HepG2 (cell line): ENCODE results near the gene PKD1L1. TPM values are rescaled to one million over a fixed set of nuclear protein-coding genes. Genes with fewer than 3 reads are reported as not detected.

Source experiments
- ATAC-seq: fragments of 200-7000 bp; cut with Tn5 transposase; 3 replicates; pipeline ENCODE4 v1.9.1; 2020; ENCODE audit warnings: mild to moderate bottlenecking, moderate library complexity
- BruUV-seq: library from RNA; stranded (reverse); fragments of 400-500 nt; replicated peaks from 2 replicates; lab custom pipeline; 2021; lab: Mats Ljungman, UMichigan
- CTCF ChIA-PET: fragments of 300-600 bp; formaldehyde crosslinking; extraction: SDS; loops from one replicate; lab custom pipeline; 2021; ENCODE audit warnings: low total read pairs, inconsistent platforms, low intra/inter-chr PET ratio; lab: Yijun Ruan, JAX
- POLR2A ChIA-PET: fragments of 350-600 bp; sonication (Branson Sonifier 250); formaldehyde crosslinking; loops from one replicate; lab custom pipeline; 2020; ENCODE audit warnings: antibody characterized with exemption, inconsistent platforms; lab: Yijun Ruan, JAX
- DNase-seq: peaks from one replicate; pipeline ENCODE4 v3.0.0-alpha.2; 2015; ENCODE audit warnings: low spot score
- FAIRE-seq: peaks from 3 replicates; lab custom pipeline; 2011; peaks lifted over from hg19 to GRCh38; lab: Jason Lieb, UNC
- H2AFZ ChIP-seq: one replicate; pipeline ENCODE4 v1.6.1; 2011; ENCODE audit warnings: low read length, inconsistent platforms
- H3K27ac ChIP-seq: fragments of 300-600 bp; 3 replicates; pipeline ENCODE4 v1.8.0; 2011; ENCODE audit warnings: mixed run types, mild to moderate bottlenecking, mixed read lengths, low read length, inconsistent platforms; ENCODE audit not compliant: insufficient read depth; ENCODE audit errors: extremely low read length
- H3K27me3 ChIP-seq, 2 experiments: fragments of 200-600 bp in 1 of 2; 2 replicates in 1 of 2; 3 replicates in 1 of 2; pipeline versions ENCODE4 v1.6.0 to v1.8.0; 2011; ENCODE audit warnings: low read length in 2 of 2, mild to moderate bottlenecking in 2 of 2, moderate library complexity in 2 of 2, inconsistent platforms in 1 of 2; ENCODE audit not compliant: insufficient read depth in 2 of 2, control insufficient read depth in 1 of 2
- H3K36me3 ChIP-seq, 2 experiments: fragments of 200-600 bp in 1 of 2; replicated peaks in 1 of 2; 2 replicates in 1 of 2; 3 replicates in 1 of 2; pipeline versions ENCODE4 v1.5.1 to v1.8.0; 2011; ENCODE audit warnings: low read length in 2 of 2, inconsistent platforms in 1 of 2; ENCODE audit not compliant: insufficient read depth in 2 of 2, control insufficient read depth in 1 of 2
- H3K4me1 ChIP-seq: 2 replicates; pipeline ENCODE4 v1.5.1; 2012; ENCODE audit warnings: low read length, inconsistent platforms; ENCODE audit not compliant: insufficient read depth
- H3K4me2 ChIP-seq: 2 replicates; pipeline ENCODE4 v1.6.0; 2011; ENCODE audit warnings: low read depth, low read length, inconsistent platforms
- H3K4me3 ChIP-seq, 3 experiments: fragments of 200-600 bp in 1 of 3; sonication (generic), shearing (Covaris generic) in 1 of 3; replicated peaks in 1 of 3; 2 replicates each; pipeline ENCODE4 v1.5.1; 2011 to 2016; ENCODE audit warnings: low read length in 3 of 3, inconsistent platforms in 2 of 3, low read depth in 2 of 3, mild to moderate bottlenecking in 2 of 3, control low read depth in 1 of 3, mixed read lengths in 1 of 3; ENCODE audit not compliant: insufficient read depth in 1 of 3
- H3K79me2 ChIP-seq: one replicate; pipeline ENCODE4 v1.6.1; 2011; ENCODE audit warnings: low read length, inconsistent platforms; ENCODE audit not compliant: insufficient read depth
- H3K9ac ChIP-seq: 2 replicates; pipeline ENCODE4 v1.6.0; 2011; ENCODE audit warnings: mild to moderate bottlenecking, low read depth, low read length, inconsistent platforms; ENCODE audit not compliant: insufficient read depth
- H3K9me3 ChIP-seq: 2 replicates; pipeline ENCODE4 v1.5.1; 2012; ENCODE audit warnings: mild to moderate bottlenecking, low read length
- H4K20me1 ChIP-seq: 2 replicates; pipeline ENCODE4 v1.6.0; 2011; ENCODE audit warnings: inconsistent platforms, mild to moderate bottlenecking, low read length, moderate library complexity; ENCODE audit not compliant: insufficient read depth
- AHR ChIP-seq: IDR thresholded peaks from 2 replicates; pipeline ENCODE4 v1.6.1; 2018; ENCODE audit warnings: missing genetic modification reagents, missing compliant biosample characterization
- NFRKB ChIP-seq: fragments of 450-650 bp; IDR thresholded peaks from 2 replicates; pipeline ENCODE4 v1.6.1; 2017
- NONO ChIP-seq, 2 experiments: fragments of 450-650 bp in 1 of 2; sonication (generic) in 1 of 2; formaldehyde crosslinking in 1 of 2; IDR thresholded peaks in 1 of 2; conservative IDR thresholded peaks in 1 of 2; 2 replicates each; pipeline versions ENCODE4 v1.6.1 to v1.8.0; 2017 to 2022; ENCODE audit warnings: mild to moderate bottlenecking in 1 of 2, missing genetic modification reagents in 1 of 2, moderate library complexity in 1 of 2
- SKI ChIP-seq: fragments of 450-650 bp; IDR thresholded peaks from one replicate; pipeline ENCODE4 v1.6.1; 2018; ENCODE audit warnings: mild to moderate bottlenecking; ENCODE audit not compliant: partially characterized antibody
- TBP ChIP-seq: sonication (generic); formaldehyde crosslinking; IDR thresholded peaks from 2 replicates; pipeline ENCODE4 v1.5.0; 2020; ENCODE audit warnings: missing genetic modification reagents
- WGBS: methylation state at CpG from one replicate; pipeline ENCODE4 v1.1.6; 2017; ENCODE audit warnings: low lambda C conversion rate; 5-methylcytosine and 5-hydroxymethylcytosine counted together
- in situ Hi-C: cut with HindIII; loops from 2 replicates; pipeline ENCODE4 v1.10.0; 2017; ENCODE audit warnings: low pct_unique_long_range_greater_than_20kb; ENCODE audit not compliant: extremely low pct_ligation_motif_present
- intact Hi-C: fragments of 100-400 bp; cut with micrococcal nuclease; formaldehyde crosslinking; loops from one replicate; pipeline ENCODE4 v1.10.0; 2022; ENCODE audit not compliant: unreplicated experiment
- polyA plus RNA-seq, 8 experiments: library from polyadenylated mRNA; depleted of rRNA in 3 of 8; stranded (reverse) in 7 of 8; unstranded in 1 of 8; fragments of >200 nt; fragmentation: Illumina TruSeq in 4 of 8; extraction: Trizol in 4 of 8; gene quantifications; 2 replicates each; pipeline versions ENCODE4 v1.2.1 to v1.2.3, GENCODE V29; 2011 to 2016; ENCODE audit warnings: low read depth in 4 of 8, missing spikeins in 1 of 8, mixed read lengths in 1 of 8; ENCODE audit not compliant: insufficient read depth in 1 of 8
- total RNA-seq, 5 experiments: library from RNA; depleted of rRNA; stranded (reverse); fragments of >200 nt; fragmentation: Illumina TruSeq; extraction: Trizol; gene quantifications; 2 replicates each; pipeline ENCODE4 v1.2.3, GENCODE V29; 2016; ENCODE audit warnings: low read depth in 1 of 5
- TF ChIP-seq, protein P1 (sequence below): sonication (generic); formaldehyde crosslinking; IDR thresholded peaks from 2 replicates; pipeline ENCODE4 v1.4.0; 2020; ENCODE audit warnings: low read depth, missing genetic modification reagents

Gene PKD1L1
- total and polyA plus RNA-seq, 2 of the 13 experiments (the other 11 are each of a cell fraction or from before 2014, with no cell fraction given) = 0.01 TPM; not detected in 1

DNA sequence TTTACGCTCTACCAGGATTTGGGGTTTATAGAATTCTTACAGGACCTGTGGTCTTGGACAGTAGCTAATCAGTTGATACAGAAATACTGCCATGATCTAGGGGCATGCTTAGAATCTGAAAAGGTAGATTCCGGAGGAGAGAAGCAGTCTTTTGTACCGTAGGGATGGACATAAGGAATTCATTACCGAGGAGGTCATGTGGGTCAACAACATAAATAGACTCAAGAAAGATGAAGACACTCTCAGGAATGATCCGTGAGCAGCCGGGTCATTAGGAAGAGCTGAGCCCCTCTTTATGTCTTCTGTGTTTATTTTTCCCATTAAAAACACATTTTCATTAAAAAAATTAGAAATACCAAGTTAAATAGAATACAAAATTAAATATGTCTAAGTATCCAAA is 206.3 kb downstream of the PKD1L1 start:
- POLR2A ChIA-PET = no interaction called here
- no peak overlapping the region for H3K4me2 ChIP-seq
- FAIRE-seq (no peak), DNase-seq (no peak), ATAC-seq (no peak)
- no peaks in the 10 kb centered on the region for H3K27me3 ChIP-seq
- no peak overlapping the region for H3K9ac ChIP-seq
- CTCF ChIA-PET = no interaction called here
- no peaks in the 10 kb centered on the region for H3K79me2 ChIP-seq
- no peak overlapping the region for H3K27ac ChIP-seq
- WGBS = 95% methylated on average over 6 of the region's 6 CpGs
- no peaks in the 10 kb centered on the region for H3K9me3 ChIP-seq
- BruUV-seq = no TSS peak
- peaks cover 52% of the 10 kb centered on the region for H3K4me1 ChIP-seq
- no peak for TF ChIP-seq NONO (IDR thresholded peaks at IDR 0.05)
- TF ChIP-seq NONO (CRISPR knock-in tag; conservative IDR thresholded peaks at IDR 0.05) = no peak
- TF ChIP-seq, protein P1, sequence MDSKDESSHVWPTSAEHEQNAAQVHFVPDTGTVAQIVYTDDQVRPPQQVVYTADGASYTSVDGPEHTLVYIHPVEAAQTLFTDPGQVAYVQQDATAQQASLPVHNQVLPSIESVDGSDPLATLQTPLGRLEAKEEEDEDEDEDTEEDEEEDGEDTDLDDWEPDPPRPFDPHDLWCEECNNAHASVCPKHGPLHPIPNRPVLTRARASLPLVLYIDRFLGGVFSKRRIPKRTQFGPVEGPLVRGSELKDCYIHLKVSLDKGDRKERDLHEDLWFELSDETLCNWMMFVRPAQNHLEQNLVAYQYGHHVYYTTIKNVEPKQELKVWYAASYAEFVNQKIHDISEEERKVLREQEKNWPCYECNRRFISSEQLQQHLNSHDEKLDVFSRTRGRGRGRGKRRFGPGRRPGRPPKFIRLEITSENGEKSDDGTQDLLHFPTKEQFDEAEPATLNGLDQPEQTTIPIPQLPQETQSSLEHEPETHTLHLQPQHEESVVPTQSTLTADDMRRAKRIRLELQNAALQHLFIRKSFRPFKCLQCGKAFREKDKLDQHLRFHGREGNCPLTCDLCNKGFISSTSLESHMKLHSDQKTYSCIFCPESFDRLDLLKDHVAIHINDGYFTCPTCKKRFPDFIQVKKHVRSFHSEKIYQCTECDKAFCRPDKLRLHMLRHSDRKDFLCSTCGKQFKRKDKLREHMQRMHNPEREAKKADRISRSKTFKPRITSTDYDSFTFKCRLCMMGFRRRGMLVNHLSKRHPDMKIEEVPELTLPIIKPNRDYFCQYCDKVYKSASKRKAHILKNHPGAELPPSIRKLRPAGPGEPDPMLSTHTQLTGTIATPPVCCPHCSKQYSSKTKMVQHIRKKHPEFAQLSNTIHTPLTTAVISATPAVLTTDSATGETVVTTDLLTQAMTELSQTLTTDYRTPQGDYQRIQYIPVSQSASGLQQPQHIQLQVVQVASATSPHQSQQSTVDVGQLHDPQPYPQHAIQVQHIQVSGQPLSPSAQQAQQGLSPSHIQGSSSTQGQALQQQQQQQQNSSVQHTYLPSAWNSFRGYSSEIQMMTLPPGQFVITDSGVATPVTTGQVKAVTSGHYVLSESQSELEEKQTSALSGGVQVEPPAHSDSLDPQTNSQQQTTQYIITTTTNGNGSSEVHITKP (CRISPR knock-in tag) = no peak
- TF ChIP-seq SKI = no peak
- TF ChIP-seq AHR (CRISPR knock-in tag) = no peak
- TF ChIP-seq NFRKB = no peak
- no peak for TF ChIP-seq TBP
- no peak overlapping the region for H2AFZ ChIP-seq
- H3K36me3 ChIP-seq = no peaks in the 10 kb centered on the region
- intact Hi-C loops (no loop called here), in situ Hi-C loops (no loop called here)
- H3K4me3 ChIP-seq = no peak overlapping the region
- H4K20me1 ChIP-seq = no peaks in the 10 kb centered on the region
